ENCODE measurements around the gene UBE2D4. TPM values are rescaled to one million over a fixed set of nuclear protein-coding genes. Genes with fewer than 3 reads are reported as not detected.

UBE2D4 gene
- total RNA-seq (10 to 100 TPM; 54.2 to 78.8 (median 69.1) TPM), polyA plus RNA-seq (100 to 1,000 TPM in 1 of 3 donors, 10 to 100 TPM in 2; 50.2 to 118 (median 61.1) TPM)
- long read RNA-seq, donor 1, transcript UBE2D4-201 (7 exons, 3,974 nt), result major isoform, 21 of 32 reads
- long read RNA-seq, donor 1, partial matches to known transcripts, result 1 of 32 reads
- long read RNA-seq, donor 1, other reads (novel, unspliced or antisense), result 5 of 32 reads
- long read RNA-seq, donor 2, transcript UBE2D4-201 (7 exons, 3,974 nt), result major isoform, 55 of 82 reads
- long read RNA-seq, donor 2, transcript UBE2D4-207 (8 exons, 849 nt), result minor isoform, 16 of 82 reads
- long read RNA-seq, donor 2, partial matches to known transcripts, result 4 of 82 reads
- long read RNA-seq, donor 2, other reads (novel, unspliced or antisense), result 5 of 82 reads

- Histone ChIP-seq H3K36me3 (ENCODE audit: insufficient read depth in 1 of 2, low read depth in 1 of 2) (no peaks in the 10 kb centered on the region), H3K27me3 (ENCODE audit: insufficient read depth in 3 of 3, low read length in 2 of 3) (no peaks in the 10 kb centered on the region), H3K4me1 (peaks cover 16% of the 10 kb centered on the region), H3K9me3 (no peaks in the 10 kb centered on the region), H3K4me3 (peak within 1 kb of the TSS; percentile 77), H3K27ac (peak within 1 kb of the TSS; percentile 93)
- DNase-seq (peak; percentile 89 to 94), ATAC-seq (peak; percentile 94 to 96 (median 95))
- no peak for TF ChIP-seq CTCF (IDR thresholded peaks at IDR 0.05)
- 0 to 1% (median 0%) methylated on average over 82 of the region's 82 CpGs for WGBS, 3 donors
- intact Hi-C loops (cut with DNase I), result loop anchor here (2.0 to 5.0 kb wide), 2 partner anchors 53 to 54 kb away; no protein-coding TSS in a partner anchor
Measured at GRCh38 chr7:43925984-43926797, at the start of gene UBE2D4. Gene UBE2D4 (plus strand): TSS chr7:43926436. CDS start chr7:43926533, 97 bp downstream.

GRCh38 chr7:43876976-43877745, 49.1 kb upstream of the UBE2D4 start:
- no peak for TF ChIP-seq CTCF (IDR thresholded peaks at IDR 0.05)
- Histone ChIP-seq H3K27me3 (ENCODE audit: insufficient read depth in 3 of 3, low read length in 2 of 3) (no peaks in the 10 kb centered on the region), H3K36me3 (ENCODE audit: insufficient read depth in 1 of 2, low read depth in 1 of 2) (peaks cover 0 to 78% of the 10 kb centered on the region in 2 donors), H3K27ac (peak overlapping the region; percentile 83), H3K4me3 (no peak overlapping the region), H3K4me1 (peaks cover 48% of the 10 kb centered on the region), H3K9me3 (no peaks in the 10 kb centered on the region)
- ATAC-seq (no peak), DNase-seq (peak in 1 of 2 donors; percentile 53)
- intact Hi-C loops (cut with DNase I), result no loop called here
- 84 to 93% (median 85%) methylated on average over 29 of the region's 29 CpGs for WGBS, 3 donors

GRCh38 chr7:43877968-43878864, 48.0 kb upstream of the UBE2D4 start:
- ATAC-seq (peak; percentile 50 to 80 (median 65)), DNase-seq (peak in 1 of 2 donors; percentile 70)
- intact Hi-C loops (cut with DNase I), result no loop called here
- Histone ChIP-seq H3K4me1 (peaks cover 39% of the 10 kb centered on the region), H3K4me3 (no peak overlapping the region), H3K9me3 (no peaks in the 10 kb centered on the region), H3K27me3 (ENCODE audit: insufficient read depth in 3 of 3, low read length in 2 of 3) (no peaks in the 10 kb centered on the region), H3K27ac (peak overlapping the region; percentile 83), H3K36me3 (ENCODE audit: insufficient read depth in 1 of 2, low read depth in 1 of 2) (peaks cover 0 to 85% of the 10 kb centered on the region in 2 donors)
- TF ChIP-seq CTCF (IDR thresholded peaks at IDR 0.05), result no peak
- WGBS, 3 donors, result 65 to 80% (median 68%) methylated on average over 38 of the region's 38 CpGs

GRCh38 chr7:43878867-43879266, 47.4 kb upstream of the UBE2D4 start:
- Histone ChIP-seq H3K36me3 (ENCODE audit: insufficient read depth in 1 of 2, low read depth in 1 of 2) (peaks cover 0 to 90% of the 10 kb centered on the region in 2 donors), H3K27ac (peak overlapping the region; percentile 83), H3K4me3 (no peak overlapping the region), H3K4me1 (peaks cover 33% of the 10 kb centered on the region), H3K27me3 (ENCODE audit: insufficient read depth in 3 of 3, low read length in 2 of 3) (no peaks in the 10 kb centered on the region), H3K9me3 (no peaks in the 10 kb centered on the region)
- ATAC-seq, result peak; percentile 26 to 57 (median 44)
- WGBS, 3 donors, result 31 to 46% (median 35%) methylated on average over 5 of the region's 5 CpGs
- TF ChIP-seq CTCF (IDR thresholded peaks at IDR 0.05), result no peak
- DNase-seq, result no peak
- intact Hi-C loops (cut with DNase I), result no loop called here
